Skeletal muscle satellite cell (primary cell): ENCODE measurements around the gene HIBADH.
"Not testable (repeated sequence)": the region's sequence is repeated elsewhere in the genome, so short reads cannot be mapped to it uniquely, and the experiment has no call there.

Source experiments
- H3K27me3 ChIP-seq: 2 replicates; pipeline ENCODE4 v1.7.0; 2013; ENCODE audit warnings: low read length; ENCODE audit not compliant: control insufficient read depth, insufficient read depth
- H3K36me3 ChIP-seq: 2 replicates; pipeline ENCODE4 v1.7.0; 2013; ENCODE audit warnings: mild to moderate bottlenecking, control low read depth, low read length; ENCODE audit not compliant: insufficient read depth
- H3K4me1 ChIP-seq: 2 replicates; pipeline ENCODE4 v1.7.0; 2013; ENCODE audit warnings: low read length; ENCODE audit not compliant: control insufficient read depth, insufficient read depth
- H3K4me2 ChIP-seq: 2 replicates; pipeline ENCODE4 v1.7.0; 2013; ENCODE audit warnings: mild to moderate bottlenecking, low read length
- H3K4me3 ChIP-seq: 2 replicates; pipeline ENCODE4 v1.7.0; 2013; ENCODE audit warnings: low read length
- H3K9ac ChIP-seq: 2 replicates; pipeline ENCODE4 v1.7.0; 2013; ENCODE audit warnings: mild to moderate bottlenecking, low read depth, low read length, moderate library complexity
- H3K9me3 ChIP-seq: replicated peaks from 2 replicates; pipeline ENCODE4 v1.7.0; 2013; ENCODE audit warnings: mild to moderate bottlenecking, control low read depth, low read length

HIBADH gene

DNA sequence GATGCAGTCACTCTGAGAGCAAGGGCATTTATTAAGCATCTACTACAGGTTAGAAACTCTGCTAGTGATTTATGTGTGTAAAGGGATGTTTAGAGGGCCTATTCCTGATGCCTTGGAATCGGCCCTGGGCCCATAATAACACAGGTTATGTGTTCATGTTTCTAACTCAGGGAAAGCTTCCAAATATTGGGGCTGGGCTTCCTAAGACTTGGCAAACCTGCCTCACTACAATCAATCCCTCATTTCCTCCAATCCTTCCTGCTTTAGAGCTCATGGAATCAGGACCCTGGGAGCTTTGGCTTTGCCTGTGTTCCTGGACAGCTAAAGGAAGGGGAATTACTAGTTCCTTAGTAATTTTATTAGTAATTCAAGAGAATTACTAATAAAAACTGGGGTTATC, 148.8 kb downstream of the HIBADH start:
- H3K4me2 ChIP-seq: no peak overlapping the region
- no peaks in the 10 kb centered on the region for H3K9me3 ChIP-seq
- H3K27me3 ChIP-seq: no peaks in the 10 kb centered on the region
- no peaks in the 10 kb centered on the region for H3K36me3 ChIP-seq
- no peaks in the 10 kb centered on the region for H3K4me1 ChIP-seq
- H3K4me3 ChIP-seq: no peak overlapping the region
- H3K9ac ChIP-seq: no peak overlapping the region

DNA sequence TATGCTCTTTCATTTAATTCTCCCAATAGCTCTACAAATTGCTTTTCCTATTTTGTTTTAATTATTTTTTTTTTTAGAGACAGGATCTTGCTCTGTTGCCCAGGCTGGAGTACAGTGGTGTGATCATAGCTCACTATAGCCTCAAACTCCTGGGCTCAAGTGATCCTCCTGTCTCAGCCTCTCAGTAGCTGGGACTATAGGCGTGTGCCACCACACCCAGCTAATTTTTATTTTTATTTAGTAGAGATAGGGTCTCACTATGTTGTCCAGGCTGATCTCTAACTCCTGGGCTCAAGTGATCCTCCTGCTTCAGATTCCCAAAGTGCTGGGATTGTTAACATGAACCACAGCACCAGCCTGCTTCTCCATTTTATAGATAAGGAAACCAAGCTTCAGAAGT, 151.3 kb downstream of the HIBADH start:
- H3K4me2 ChIP-seq: not testable (repeated sequence)

DNA sequence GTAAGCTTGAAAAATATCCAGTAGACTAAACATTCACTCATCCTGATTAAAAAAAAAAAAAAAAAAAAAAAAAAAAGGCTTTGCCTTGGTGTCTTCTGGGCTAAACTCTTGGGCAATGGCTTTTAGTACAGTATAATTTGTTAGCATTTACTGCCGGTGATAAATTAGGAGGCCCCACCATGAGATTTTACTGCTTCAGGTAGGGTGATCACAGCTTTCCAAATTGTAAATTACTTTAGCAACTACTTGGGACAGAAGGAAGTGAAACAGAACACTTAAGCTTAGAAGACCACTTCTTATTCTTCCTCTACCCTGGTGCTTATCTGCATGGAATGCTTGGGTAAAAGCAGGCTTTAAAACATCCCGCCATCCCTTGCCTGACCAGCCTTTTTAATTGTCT, 152.1 kb downstream of the HIBADH start:
- Histone ChIP-seq H3K9ac (no peak overlapping the region), H3K4me2 (no peak overlapping the region), H3K27me3 (no peaks in the 10 kb centered on the region), H3K9me3 (no peaks in the 10 kb centered on the region), H3K4me1 (no peaks in the 10 kb centered on the region), H3K4me3 (no peak overlapping the region), H3K36me3 (no peaks in the 10 kb centered on the region)

More for the DNA sequence above, 151.3 kb downstream of the HIBADH start:
- H3K4me1 ChIP-seq, H3K27me3 ChIP-seq, H3K4me3 ChIP-seq, H3K9me3 ChIP-seq, H3K9ac ChIP-seq, H3K36me3 ChIP-seq: not testable (repeated sequence)

DNA sequence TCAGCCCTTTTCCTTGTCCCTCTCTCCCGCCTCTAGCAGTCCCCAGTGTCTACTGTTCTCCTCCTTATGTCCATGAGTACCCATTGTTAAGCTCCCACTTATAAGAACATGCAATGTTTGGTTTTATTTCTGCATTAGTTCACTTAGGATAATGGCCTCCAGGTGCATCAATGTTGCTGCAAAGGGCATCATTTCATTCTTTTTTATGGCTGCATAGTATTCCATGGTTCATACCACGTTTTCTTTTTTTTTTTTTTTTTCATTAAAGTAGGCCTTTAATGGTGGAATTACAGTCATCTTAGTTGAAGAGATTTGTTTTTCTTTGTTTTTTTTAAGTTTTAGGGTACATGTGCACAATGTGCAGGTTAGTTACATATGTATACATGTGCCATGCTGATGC, 160.8 kb downstream of the HIBADH start:
- not testable (repeated sequence) for H3K9ac ChIP-seq, H3K4me3 ChIP-seq, H3K4me2 ChIP-seq, H3K36me3 ChIP-seq, H3K4me1 ChIP-seq, H3K27me3 ChIP-seq, H3K9me3 ChIP-seq

DNA sequence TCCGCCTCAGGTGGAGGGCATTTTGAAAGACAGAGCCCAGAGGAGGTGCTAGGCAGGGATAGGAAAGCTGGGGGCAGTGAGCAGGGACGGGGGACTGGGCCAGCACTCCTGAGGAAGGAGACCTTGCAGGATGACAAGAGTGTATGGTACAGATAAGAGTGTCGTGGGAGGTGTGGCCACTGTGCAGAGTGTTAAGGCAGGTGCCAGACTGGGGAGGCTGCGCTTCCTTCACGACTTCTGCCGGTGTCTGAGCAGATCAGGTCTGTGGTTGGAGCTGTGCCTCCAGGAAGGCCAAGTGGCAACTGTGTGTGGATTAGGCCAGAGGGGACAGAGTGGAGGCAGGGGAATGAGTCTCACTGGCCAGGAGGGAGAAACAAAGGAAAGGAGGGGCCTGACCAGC, 161.7 kb downstream of the HIBADH start:
- Histone ChIP-seq H3K27me3 (no peaks in the 10 kb centered on the region), H3K4me3 (no peak overlapping the region), H3K36me3 (no peaks in the 10 kb centered on the region), H3K4me1 (no peaks in the 10 kb centered on the region), H3K9ac (no peak overlapping the region), H3K4me2 (no peak overlapping the region), H3K9me3 (no peaks in the 10 kb centered on the region)

DNA sequence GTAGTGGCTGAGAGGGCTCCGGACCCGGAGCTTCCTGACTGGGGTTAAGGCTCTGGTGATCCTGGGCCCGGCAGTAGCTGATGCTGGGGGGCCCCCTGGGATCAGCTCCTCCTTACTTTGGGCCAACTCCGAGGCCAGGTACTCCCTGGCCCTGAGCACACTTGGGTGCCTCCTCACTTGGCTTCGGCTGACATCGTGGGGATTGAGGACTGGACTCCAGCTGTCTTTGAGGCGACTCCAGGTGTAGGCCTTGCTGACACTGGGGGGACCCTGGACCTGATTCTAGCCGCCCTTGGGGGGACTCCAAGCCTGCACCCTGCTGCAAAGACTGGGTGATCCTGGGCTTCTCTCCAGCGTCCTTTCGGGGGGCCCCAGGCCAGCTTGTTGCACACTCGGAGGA, 170.5 kb downstream of the HIBADH start:
- Histone ChIP-seq H3K36me3 (no peaks in the 10 kb centered on the region), H3K4me1 (no peaks in the 10 kb centered on the region), H3K4me3 (no peak overlapping the region), H3K27me3 (peaks cover 30% of the 10 kb centered on the region), H3K9me3 (no peaks in the 10 kb centered on the region), H3K9ac (no peak overlapping the region), H3K4me2 (no peak overlapping the region)

DNA sequence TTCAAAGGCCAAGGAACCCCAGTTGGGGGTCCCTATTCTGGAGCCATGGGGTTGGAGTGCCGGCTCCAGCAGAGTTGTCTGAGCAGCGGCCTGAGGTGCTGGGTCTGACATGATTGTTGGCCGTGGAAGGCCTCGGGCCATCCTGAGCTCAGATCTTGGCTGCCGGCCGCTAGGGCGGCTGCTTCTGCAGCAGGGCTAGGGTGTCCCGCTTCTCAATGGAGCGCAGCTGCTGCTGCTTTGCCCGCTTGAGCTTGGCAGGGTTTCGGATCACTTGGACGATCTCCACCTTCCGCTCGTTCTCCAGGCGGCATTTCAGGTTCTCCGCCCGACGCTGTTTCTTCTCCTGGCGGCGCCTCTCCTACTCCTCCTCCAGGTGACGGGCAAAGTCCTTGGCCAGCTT, 171.1 kb downstream of the HIBADH start:
- Histone ChIP-seq H3K4me1 (no peaks in the 10 kb centered on the region), H3K27me3 (peaks cover 34% of the 10 kb centered on the region), H3K4me2 (no peak overlapping the region), H3K4me3 (no peak overlapping the region), H3K9me3 (no peaks in the 10 kb centered on the region), H3K9ac (no peak overlapping the region), H3K36me3 (no peaks in the 10 kb centered on the region)

DNA sequence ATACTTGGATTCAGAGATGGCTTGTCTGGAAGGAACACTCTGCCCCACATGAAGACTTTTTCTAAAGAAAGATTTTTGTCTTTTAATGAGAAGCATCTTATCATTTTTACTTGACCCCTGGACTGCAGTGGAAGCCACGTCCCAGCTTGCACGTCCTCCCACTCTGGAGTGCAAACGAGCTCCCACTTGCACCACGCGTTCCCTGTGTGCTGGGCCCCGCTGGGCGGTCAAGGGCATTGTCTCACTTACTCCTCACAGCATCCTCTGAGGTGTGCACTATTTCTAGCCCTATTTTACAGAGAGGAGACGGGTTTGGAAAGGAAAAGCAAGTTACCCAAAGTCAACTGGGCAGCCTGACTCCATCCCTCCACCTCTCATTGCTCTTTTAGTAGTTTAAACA, 175.2 kb downstream of the HIBADH start:
- Histone ChIP-seq H3K9ac (no peak overlapping the region), H3K4me1 (no peaks in the 10 kb centered on the region), H3K27me3 (peaks cover 41% of the 10 kb centered on the region), H3K36me3 (no peaks in the 10 kb centered on the region), H3K4me3 (no peak overlapping the region), H3K4me2 (no peak overlapping the region), H3K9me3 (no peaks in the 10 kb centered on the region)

DNA sequence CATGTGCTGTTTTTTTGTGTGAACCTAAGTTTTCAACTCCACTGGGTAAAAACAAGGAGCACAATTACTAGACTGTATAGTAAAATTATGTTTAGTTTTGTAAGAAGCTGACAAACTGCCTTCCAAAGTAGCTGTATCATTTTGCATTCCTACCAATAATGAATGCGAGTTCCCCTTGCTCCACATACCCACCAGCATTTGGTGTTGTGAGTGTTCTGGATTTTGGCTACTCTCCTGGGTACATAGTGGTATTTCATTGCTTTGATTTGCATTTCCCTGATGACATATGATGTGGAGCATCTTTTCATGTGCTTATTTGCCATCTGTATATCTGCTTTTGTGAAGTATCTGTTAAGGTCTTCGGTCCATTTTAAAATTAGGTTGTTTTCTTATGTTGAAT, 178.2 kb downstream of the HIBADH start:
- Histone ChIP-seq H3K4me1 (no peaks in the 10 kb centered on the region), H3K27me3 (peaks cover 41% of the 10 kb centered on the region), H3K36me3 (no peaks in the 10 kb centered on the region), H3K4me3 (no peak overlapping the region), H3K9ac (no peak overlapping the region), H3K4me2 (no peak overlapping the region), H3K9me3 (no peaks in the 10 kb centered on the region)

DNA sequence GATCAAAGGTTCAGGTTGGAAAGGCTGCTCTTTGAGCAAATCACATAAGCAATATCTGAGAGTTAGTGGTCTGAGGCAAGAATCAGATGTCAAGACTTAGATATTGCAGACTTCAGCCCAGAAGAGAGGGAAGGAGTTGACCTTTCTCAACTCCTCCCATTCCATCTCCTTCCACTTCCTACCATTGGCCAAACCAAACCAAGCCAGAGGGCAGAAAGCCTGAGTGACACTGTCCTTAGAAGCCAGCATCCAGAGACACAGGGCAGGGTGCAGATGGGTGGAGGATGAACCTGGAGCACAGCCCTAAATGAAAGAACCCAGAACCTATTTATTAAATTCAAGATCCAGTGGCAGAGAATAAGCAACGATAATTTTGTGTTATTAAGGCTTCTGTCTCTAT, 180.5 kb downstream of the HIBADH start:
- Histone ChIP-seq H3K4me2 (no peak overlapping the region), H3K36me3 (no peaks in the 10 kb centered on the region), H3K4me1 (no peaks in the 10 kb centered on the region), H3K27me3 (peaks cover 21% of the 10 kb centered on the region), H3K9me3 (no peaks in the 10 kb centered on the region), H3K4me3 (no peak overlapping the region), H3K9ac (no peak overlapping the region)

DNA sequence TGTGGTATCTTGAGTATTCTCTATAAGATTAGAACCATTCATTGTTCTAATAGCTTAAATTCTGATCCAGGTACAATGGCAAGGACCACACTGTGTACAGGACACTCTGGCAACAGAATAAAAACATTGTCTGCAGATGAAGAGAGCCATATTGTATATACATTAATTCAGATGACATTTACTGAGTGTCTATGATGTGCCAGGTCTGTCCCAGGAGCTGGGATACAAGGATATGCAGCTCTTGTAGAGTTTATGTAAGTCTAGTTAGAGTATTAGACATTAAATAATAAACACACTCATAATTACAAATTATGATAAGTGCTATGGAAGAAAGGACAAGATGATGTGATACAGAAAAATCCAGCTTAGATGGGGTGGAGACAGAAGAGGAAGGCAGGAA, 184.1 kb downstream of the HIBADH start:
- no peaks in the 10 kb centered on the region for H3K9me3 ChIP-seq
- H3K4me3 ChIP-seq: no peak overlapping the region
- H3K27me3 ChIP-seq: peaks cover 13% of the 10 kb centered on the region
- no peak overlapping the region for H3K4me2 ChIP-seq
- peaks cover 6% of the 10 kb centered on the region for H3K4me1 ChIP-seq
- H3K36me3 ChIP-seq: no peaks in the 10 kb centered on the region
- H3K9ac ChIP-seq: no peak overlapping the region

DNA sequence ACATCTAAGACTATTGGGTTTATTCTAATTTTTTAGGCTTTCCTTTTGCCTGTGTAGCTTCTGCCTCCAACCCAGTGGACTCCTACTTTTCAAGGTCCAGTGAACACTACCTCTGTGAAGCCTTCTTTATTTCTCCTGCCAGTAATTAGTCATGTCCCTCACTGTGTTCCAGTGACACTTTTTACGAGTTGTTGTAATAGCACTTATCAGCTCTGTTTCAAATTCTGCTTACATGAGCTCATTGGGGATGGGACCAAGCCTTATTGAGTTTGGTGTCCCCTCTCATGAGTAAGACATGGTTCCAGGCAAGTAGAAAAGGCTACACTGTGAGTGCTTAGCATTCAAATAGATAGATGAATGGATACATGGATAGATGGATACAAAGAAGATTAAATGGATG, 184.6 kb downstream of the HIBADH start:
- no peak overlapping the region for H3K9ac ChIP-seq
- H3K4me3 ChIP-seq: no peak overlapping the region
- no peak overlapping the region for H3K4me2 ChIP-seq
- peaks cover 6% of the 10 kb centered on the region for H3K4me1 ChIP-seq
- no peaks in the 10 kb centered on the region for H3K36me3 ChIP-seq
- H3K27me3 ChIP-seq: peaks cover 13% of the 10 kb centered on the region
- no peaks in the 10 kb centered on the region for H3K9me3 ChIP-seq

DNA sequence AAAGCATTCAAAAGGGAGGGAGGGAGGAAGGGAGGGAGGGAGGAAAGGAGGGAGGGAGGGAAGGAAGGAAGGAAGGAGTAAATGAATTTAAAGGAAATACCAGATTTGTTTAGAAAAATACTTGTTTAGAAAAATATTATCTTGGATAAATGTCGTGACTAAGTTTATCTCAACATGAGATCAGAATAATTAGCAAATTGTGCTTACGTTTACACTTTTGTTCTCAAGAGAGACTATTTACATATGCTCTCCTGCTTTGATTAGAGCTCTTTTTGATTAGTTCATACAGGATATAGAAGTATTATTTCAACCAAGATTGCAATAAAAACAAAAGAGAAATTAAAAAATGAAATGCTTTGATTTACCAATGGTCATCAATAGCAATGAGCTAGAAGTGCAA, 186.2 kb downstream of the HIBADH start:
- Histone ChIP-seq H3K9ac (no peak overlapping the region), H3K4me3 (no peak overlapping the region), H3K27me3 (peaks cover 7% of the 10 kb centered on the region), H3K36me3 (no peaks in the 10 kb centered on the region), H3K4me2 (no peak overlapping the region), H3K4me1 (peaks cover 6% of the 10 kb centered on the region), H3K9me3 (no peaks in the 10 kb centered on the region)
